GM15510 (cell line): ENCODE measurements around the gene PHLDA1.
A peak's percentile ranks its signal among the peaks of the same experiment; 100 is the strongest.

Experiments
- POLR2A ChIP-seq: IDR thresholded peaks from 3 replicates; pipeline ENCODE4 v1.6.1; 2011; ENCODE audit warnings: borderline replicate concordance; ENCODE audit not compliant: insufficient read length; ENCODE audit errors: extremely low read depth

PHLDA1 gene

DNA sequence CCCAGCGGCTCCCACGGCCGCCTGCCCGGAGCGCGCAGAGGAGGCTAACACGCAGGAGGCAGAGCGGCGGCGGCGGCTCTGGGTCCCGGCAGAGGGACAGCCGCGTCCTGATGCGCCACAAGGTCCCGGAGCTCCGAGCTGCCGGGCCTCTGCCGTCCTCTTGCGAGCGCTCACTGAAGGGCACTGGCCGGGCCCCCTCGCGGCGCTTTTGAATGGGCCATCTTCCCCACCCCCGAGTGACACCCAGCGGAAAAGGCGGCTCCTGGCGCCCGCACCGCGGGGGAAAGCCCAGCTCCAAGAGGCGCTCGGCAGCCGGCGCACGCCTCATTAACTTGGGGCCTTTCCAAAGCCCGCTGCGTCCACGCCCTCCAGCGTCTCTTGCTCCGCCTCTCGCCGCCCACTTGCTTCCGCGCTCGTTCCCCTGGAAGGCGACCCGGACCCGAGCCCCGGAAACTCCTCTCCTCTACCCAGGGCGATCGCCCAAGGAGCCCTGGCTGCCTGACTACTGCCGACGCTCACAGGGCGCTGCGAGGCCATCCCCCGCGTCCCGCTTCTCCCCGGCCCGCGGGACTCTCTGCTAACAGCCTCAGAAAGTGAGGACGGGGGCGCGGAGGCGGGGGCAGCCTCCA lies at the start of gene PHLDA1:
Gene PHLDA1 (minus strand): TSS at position 363 of the 629 bp plus-strand sequence.
- peak; percentile 80 for TF ChIP-seq POLR2A

GRCh38 chr12:76080729-76081415 lies 49.3 kb upstream of the PHLDA1 start:
- TF ChIP-seq POLR2A = no peak

DNA sequence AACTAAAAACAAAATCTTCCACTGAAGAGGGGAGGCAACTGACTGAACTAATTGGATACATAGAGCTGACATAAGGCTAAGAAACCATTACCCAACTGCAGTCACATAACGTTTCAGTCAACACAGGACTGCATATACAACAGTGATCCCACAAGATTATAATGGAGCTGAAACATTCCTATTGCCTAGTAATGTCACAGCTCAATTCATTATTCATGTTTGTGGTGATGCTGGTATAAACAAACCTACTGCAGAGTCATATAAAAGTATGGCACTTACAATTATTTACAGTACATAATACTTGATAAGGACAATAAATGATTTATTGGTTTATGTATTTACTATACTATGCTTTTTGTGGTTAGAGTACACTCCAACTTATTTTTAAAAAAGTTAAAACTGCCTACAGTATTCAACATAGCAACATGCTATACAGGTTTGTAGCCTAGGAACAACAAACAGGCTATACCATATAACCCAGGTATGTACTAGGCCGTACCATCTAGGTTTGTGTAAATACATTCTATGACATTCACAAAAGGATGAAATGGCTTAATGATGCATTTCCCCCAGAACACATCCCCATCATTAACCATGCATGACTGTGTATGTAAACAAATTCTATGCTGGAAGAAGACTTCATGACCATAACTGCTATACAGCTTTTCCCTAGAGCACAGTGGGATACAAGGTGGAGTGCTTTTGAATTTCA lies 48.6 kb upstream of the PHLDA1 start:
- no peak for TF ChIP-seq POLR2A

- no peak for TF ChIP-seq POLR2A
Measured at GRCh38 chr12:76078748-76079147, 47.2 kb upstream of the PHLDA1 start.

DNA sequence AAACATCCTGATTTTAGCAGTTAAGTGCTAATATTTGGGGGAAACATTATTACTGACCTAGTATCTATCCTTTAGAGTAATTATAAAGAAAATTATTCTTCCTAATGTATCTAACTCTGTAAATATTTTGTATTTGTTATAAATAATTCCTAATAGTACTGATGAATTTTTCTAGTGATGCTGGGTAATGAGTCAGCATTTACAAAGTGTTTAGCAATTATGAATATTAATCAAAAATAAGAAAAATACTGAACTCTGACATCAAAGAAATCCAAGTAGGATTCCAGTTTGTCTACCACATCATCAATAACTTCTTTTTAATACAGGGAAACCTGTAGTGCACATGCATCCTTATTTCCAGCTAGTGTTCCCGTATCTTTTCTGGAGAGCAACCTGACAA lies 43.9 kb upstream of the PHLDA1 start:
- no peak for TF ChIP-seq POLR2A

DNA sequence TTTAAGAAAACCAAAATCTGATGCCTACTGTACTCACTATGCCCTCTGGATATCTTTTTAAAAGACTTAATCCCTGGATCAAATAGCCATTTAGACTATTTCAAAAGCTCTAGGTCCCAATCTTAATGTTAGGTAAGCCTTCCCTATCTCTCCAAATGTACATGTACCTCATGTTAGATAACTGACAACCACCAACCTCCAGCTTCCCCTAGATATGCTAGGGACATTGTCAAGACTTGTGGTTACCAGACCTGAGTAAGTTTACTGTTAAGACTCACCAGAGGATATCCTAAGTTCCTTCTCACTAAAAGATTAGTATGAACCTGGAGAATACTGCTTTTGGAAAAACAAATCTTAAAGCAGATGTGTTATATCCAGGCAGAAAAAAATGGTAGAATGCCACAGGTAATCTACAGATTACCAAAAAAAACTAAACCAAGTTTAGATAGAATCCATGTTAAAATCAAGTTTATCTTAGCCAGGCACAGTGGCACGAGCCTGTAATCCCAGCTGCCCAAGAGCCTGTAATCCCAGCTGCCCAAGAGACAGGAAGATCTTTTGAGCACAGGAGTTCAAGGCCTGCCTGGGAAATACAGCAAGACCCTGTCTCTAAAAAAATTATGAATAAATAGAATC lies 43.2 kb upstream of the PHLDA1 start:
- TF ChIP-seq POLR2A = no peak

DNA sequence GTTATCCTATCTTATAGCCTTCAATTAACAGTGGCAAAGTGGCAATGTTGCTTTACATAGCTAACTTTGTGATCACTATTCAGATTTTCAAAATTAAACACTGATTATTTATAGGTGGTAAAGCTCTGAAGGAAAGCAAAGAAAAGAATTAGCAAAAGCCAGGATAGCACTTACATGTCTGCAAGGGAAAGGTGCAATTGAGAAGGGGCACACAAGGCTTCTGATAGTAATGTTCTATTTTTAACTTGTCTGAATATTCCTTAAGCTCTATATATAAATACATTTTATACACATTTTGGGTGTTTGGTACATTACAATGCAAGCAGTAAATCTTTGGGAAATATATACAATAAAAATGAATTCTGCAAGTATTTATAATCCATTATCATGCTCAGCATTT lies 42.0 kb upstream of the PHLDA1 start:
- TF ChIP-seq POLR2A = no peak

DNA sequence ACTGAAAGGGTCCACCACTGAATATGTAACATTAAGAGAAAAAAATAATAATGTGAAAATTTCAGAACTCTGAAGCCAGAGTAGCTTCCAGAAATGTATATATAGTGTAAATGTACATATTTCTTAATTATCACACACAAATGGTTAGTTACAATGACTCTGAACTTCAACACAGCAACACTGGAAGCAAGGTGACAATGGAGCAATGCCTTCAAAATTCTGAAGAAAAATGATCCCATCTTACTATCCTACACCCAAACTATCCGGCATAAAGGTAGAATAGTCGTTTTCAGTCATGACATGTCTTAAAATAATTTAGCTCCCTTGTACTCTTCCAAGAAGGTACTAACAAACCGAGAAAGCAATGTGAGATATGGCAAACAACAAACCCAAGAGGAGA lies 41.0 kb upstream of the PHLDA1 start:
- TF ChIP-seq POLR2A = no peak

DNA sequence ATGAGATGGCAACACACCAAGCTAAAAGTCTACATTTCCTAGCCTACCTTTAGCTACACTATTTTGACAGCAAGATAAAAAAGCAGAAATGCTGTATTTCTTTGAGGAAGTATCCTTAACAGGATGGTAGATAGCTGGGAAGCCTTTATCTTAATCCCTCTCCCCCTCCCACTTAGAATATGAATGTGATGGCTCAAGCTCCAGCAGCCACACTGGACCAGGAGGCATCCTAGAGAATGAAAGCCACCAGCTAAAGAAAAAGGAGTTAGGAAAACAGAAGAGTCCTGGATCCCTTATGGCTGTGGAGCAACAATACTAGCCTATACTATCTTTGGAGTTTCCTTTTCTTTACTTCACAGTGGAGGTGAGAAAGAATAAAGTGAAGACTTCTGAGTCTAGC lies 37.8 kb upstream of the PHLDA1 start:
- no peak for TF ChIP-seq POLR2A

DNA sequence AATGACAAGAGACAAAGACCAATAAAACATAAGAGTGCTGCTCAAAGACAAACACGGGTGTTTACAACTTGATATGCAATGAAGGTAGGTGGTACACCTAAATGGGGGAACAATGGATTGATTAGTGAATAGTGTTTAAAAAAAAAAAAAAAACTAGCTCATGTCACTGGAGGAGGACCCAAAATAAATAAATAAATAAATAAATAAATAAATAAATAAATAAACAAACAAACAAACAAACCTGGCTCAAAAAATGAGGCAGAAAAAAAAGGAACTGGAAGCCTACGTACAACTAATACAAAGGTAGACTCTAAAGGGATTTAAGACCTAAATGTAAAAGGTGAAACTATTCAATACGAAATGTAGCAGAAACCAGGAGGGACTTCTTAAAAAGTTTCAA lies 34.3 kb upstream of the PHLDA1 start:
- no peak for TF ChIP-seq POLR2A

GRCh38 chr12:76064904-76065303 lies 33.3 kb upstream of the PHLDA1 start:
- TF ChIP-seq POLR2A = no peak

- no peak for TF ChIP-seq POLR2A
Measured at GRCh38 chr12:76060111-76060510, 28.5 kb upstream of the PHLDA1 start.

GRCh38 chr12:76057326-76057725 lies 25.8 kb upstream of the PHLDA1 start:
- no peak for TF ChIP-seq POLR2A

GRCh38 chr12:76055393-76055792 lies 23.8 kb upstream of the PHLDA1 start:
- no peak for TF ChIP-seq POLR2A

- TF ChIP-seq POLR2A = no peak
Measured at GRCh38 chr12:76049575-76050251, 18.1 kb upstream of the PHLDA1 start.
